ENCODE results near the gene HLX. TPM values are rescaled to one million over a fixed set of nuclear protein-coding genes. Genes with fewer than 3 reads are reported as not detected.

The HLX gene
- polyA plus RNA-seq, 1 of the 3 experiments (the other 2 are of a cell fraction), result 21.4 TPM

DNA sequence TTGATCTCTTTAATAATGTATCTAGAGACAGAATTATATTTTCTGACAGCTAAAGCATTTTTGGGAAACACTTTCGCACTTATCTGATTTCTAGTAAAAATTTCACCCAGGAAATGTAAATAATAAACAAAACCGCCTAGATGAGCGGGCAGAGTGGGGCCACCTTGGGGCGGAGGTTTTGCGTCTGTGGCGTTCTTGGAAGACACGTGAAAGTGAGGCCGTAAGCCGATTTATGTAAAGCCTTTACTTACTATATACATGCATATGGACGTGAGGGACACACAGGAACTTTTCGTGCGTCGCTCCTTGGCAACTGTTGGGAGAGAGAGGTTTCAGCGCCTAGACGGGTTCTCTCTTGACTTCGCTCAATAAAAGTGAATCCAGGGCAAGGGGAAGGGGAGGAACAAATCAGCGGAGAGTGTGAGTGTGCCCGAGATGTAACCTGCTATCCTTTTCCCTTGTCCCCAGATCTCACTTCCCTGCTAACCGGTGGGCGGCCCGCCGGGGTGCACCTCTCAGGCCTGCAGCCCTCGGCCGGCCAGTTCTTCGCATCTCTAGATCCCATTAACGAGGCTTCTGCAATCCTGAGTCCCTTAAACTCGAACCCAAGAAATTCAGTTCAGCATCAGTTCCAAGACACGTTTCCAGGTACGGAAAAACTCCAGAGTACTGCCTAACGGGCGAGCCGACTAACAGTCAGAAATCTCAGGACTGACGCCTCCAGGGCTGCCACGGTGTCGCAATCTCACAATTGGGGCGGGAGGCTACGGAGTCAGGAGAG lies 1.7 kb downstream of the HLX start:
- 91% methylated on average over 37 of the region's 37 CpGs for WGBS (ENCODE audit: low lambda C conversion rate)
- Histone ChIP-seq H3K9ac (peak overlapping the region; percentile 90), H2AFZ (ENCODE audit: low read depth) (peak overlapping the region; percentile 95; the same call in 1 of the 2 replicates), H4K20me1 (ENCODE audit: insufficient read depth) (no peaks in the 10 kb centered on the region), H3K4me2 (peak overlapping the region; percentile 97), H3K36me3 (replicated peaks in 1 of 2; ENCODE audit: control insufficient read depth in 1 of 2, insufficient read depth in 2 of 2, low read length in 1 of 2) (peaks cover 7 to 41% of the 10 kb centered on the region in 2 experiments), H3F3A (replicated peaks; ENCODE audit: insufficient read depth) (no peaks in the 10 kb centered on the region), H3K79me2 (ENCODE audit: insufficient read depth) (peaks cover 21% of the 10 kb centered on the region), H3K27me3 (ENCODE audit: insufficient read depth) (no peaks in the 10 kb centered on the region), H3K9me3 (no peaks in the 10 kb centered on the region), H3K9me2 (no peaks in the 10 kb centered on the region), H3K4me1 (ENCODE audit: control insufficient read depth in 1 of 2, insufficient read depth in 2 of 2, low read depth in 1 of 2, low read length in 1 of 2) (peaks cover 0 to 23% of the 10 kb centered on the region in 2 experiments; a peak in 2 of 4 replicates), H3K27ac (ENCODE audit: low read depth in 2 of 2, low read length in 1 of 2) (no peak overlapping the region), H3K4me3 (ENCODE audit: low read depth in 2 of 2, low read length in 1 of 2) (peak overlapping the region; percentile 83 to 92)
- peak; percentile 22 for DNase-seq
- TF ChIP-seq JUND (IDR thresholded peaks at IDR 0.05), result no peak
- no peak for TF ChIP-seq RCOR1 (IDR thresholded peaks at IDR 0.05; ENCODE audit: low read length)
- TF ChIP-seq, protein P1, sequence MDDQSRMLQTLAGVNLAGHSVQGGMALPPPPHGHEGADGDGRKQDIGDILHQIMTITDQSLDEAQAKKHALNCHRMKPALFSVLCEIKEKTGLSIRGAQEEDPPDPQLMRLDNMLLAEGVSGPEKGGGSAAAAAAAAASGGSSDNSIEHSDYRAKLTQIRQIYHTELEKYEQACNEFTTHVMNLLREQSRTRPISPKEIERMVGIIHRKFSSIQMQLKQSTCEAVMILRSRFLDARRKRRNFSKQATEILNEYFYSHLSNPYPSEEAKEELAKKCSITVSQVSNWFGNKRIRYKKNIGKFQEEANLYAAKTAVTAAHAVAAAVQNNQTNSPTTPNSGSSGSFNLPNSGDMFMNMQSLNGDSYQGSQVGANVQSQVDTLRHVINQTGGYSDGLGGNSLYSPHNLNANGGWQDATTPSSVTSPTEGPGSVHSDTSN (IDR thresholded peaks at IDR 0.05), result no peak
- no peak for TF ChIP-seq YY1 (IDR thresholded peaks at IDR 0.05; ENCODE audit: low read depth)
- TF ChIP-seq, protein P2, sequence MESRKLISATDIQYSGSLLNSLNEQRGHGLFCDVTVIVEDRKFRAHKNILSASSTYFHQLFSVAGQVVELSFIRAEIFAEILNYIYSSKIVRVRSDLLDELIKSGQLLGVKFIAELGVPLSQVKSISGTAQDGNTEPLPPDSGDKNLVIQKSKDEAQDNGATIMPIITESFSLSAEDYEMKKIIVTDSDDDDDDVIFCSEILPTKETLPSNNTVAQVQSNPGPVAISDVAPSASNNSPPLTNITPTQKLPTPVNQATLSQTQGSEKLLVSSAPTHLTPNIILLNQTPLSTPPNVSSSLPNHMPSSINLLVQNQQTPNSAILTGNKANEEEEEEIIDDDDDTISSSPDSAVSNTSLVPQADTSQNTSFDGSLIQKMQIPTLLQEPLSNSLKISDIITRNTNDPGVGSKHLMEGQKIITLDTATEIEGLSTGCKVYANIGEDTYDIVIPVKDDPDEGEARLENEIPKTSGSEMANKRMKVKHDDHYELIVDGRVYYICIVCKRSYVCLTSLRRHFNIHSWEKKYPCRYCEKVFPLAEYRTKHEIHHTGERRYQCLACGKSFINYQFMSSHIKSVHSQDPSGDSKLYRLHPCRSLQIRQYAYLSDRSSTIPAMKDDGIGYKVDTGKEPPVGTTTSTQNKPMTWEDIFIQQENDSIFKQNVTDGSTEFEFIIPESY (IDR thresholded peaks at IDR 0.05; ENCODE audit: borderline replicate concordance, low read depth), result no peak
- no peak for TF ChIP-seq POLR2AphosphoS5 (IDR thresholded peaks at IDR 0.05; ENCODE audit: low read depth, low read length)
- TF ChIP-seq ELF1 (IDR thresholded peaks at IDR 0.05), result no peak
- TF ChIP-seq NRF1 (IDR thresholded peaks at IDR 0.05; ENCODE audit: low read depth, low read length), result no peak
- ChIA-PET POLR2A (no interaction called here), CTCF (interaction anchor here (1.0 kb wide), 1 partner anchor 554 kb away, joined by 3 read pairs; no protein-coding TSS in a partner anchor)

DNA sequence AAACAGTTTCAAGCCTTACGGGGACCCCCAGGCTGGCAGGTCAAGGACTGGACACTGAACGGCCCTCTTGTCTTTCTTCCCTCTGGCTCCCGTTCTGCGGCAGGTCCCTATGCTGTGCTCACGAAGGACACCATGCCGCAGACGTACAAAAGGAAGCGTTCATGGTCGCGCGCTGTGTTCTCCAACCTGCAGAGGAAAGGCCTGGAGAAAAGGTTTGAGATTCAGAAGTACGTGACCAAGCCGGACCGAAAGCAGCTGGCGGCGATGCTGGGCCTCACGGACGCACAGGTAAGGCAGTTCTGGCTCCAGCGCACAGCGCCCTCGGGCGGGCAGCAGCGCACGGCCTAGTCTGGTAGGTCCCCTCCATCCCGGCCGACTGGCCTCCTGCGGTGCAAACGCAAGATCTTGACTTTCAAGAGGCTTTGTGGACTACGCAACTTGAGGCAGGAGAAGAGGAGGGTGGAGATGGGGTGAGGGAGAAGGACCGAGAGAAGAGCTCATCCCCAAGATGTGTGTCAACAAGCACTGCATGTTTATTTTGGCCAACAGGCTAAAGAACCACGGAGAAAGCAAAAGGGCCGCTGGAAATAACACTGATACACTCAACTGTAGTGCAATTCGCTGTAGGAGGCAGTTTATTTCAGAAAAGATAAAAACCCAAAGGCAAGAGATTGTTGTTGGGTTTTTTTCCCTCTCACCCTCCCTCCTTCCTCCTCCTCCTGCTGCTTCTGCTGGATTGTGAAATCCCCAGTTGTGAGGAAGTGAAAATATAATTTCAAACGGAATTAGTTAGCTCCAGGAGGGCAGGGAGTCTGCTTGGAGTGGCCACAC lies 3.0 kb downstream of the HLX start:
- peaks cover 0 to 23% of the 10 kb centered on the region in 2 experiments; a peak in 2 of 4 replicates for H3K4me1 ChIP-seq (ENCODE audit: control insufficient read depth in 1 of 2, insufficient read depth in 2 of 2, low read depth in 1 of 2, low read length in 1 of 2)
- POLR2A ChIA-PET, result no interaction called here
- H3K27ac ChIP-seq (ENCODE audit: low read depth in 2 of 2, low read length in 1 of 2), result no peak overlapping the region
- 90% methylated on average over 33 of the region's 34 CpGs for WGBS (ENCODE audit: low lambda C conversion rate)
- H3K4me3 ChIP-seq (ENCODE audit: low read depth in 2 of 2, low read length in 1 of 2), result no peak overlapping the region; a peak in 1 of 4 replicates
- H3K9ac ChIP-seq, result no peak overlapping the region
- peak; percentile 13 for DNase-seq
- H3K27me3 ChIP-seq (ENCODE audit: insufficient read depth), result no peaks in the 10 kb centered on the region
- CTCF ChIA-PET, result interaction anchor here (2.0 kb wide), 1 partner anchor 321 kb away, joined by 7 read pairs; no protein-coding TSS in a partner anchor
- peaks cover 7 to 46% of the 10 kb centered on the region in 2 experiments for H3K36me3 ChIP-seq (replicated peaks in 1 of 2; ENCODE audit: control insufficient read depth in 1 of 2, insufficient read depth in 2 of 2, low read length in 1 of 2)
- no peaks in the 10 kb centered on the region for H3K9me2 ChIP-seq
- H4K20me1 ChIP-seq (ENCODE audit: insufficient read depth), result no peaks in the 10 kb centered on the region
- H2AFZ ChIP-seq (ENCODE audit: low read depth), result no peak overlapping the region
- no peaks in the 10 kb centered on the region for H3K9me3 ChIP-seq
- H3K4me2 ChIP-seq, result peak overlapping the region; percentile 16; the same call in 1 of the 2 replicates
- no peaks in the 10 kb centered on the region for H3F3A ChIP-seq (replicated peaks; ENCODE audit: insufficient read depth)
- H3K79me2 ChIP-seq (ENCODE audit: insufficient read depth), result peaks cover 21% of the 10 kb centered on the region
- TF ChIP-seq RFX5 (IDR thresholded peaks at IDR 0.05; ENCODE audit: low read length) (no peak), TAF1 (IDR thresholded peaks at IDR 0.05; ENCODE audit: borderline replicate concordance, low read depth, low read length) (no peak), EZH2phosphoT487 (IDR thresholded peaks at IDR 0.05; ENCODE audit: borderline replicate concordance, low read depth) (no peak), SIN3A (IDR thresholded peaks at IDR 0.05; ENCODE audit: borderline replicate concordance, low read depth, low read length) (no peak), RXRA (IDR thresholded peaks at IDR 0.05; ENCODE audit: borderline replicate concordance, low read depth) (no peak), FOXJ3 (CRISPR knock-in tag; IDR thresholded peaks at IDR 0.05) (no peak), SMC3 (IDR thresholded peaks at IDR 0.05; ENCODE audit: low read depth, low read length) (no peak), FOXM1 (IDR thresholded peaks at IDR 0.05; ENCODE audit: low read depth) (no peak)
- TF ChIP-seq, protein P3, sequence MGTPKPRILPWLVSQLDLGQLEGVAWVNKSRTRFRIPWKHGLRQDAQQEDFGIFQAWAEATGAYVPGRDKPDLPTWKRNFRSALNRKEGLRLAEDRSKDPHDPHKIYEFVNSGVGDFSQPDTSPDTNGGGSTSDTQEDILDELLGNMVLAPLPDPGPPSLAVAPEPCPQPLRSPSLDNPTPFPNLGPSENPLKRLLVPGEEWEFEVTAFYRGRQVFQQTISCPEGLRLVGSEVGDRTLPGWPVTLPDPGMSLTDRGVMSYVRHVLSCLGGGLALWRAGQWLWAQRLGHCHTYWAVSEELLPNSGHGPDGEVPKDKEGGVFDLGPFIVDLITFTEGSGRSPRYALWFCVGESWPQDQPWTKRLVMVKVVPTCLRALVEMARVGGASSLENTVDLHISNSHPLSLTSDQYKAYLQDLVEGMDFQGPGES (IDR thresholded peaks at IDR 0.05; ENCODE audit: low read depth, low read length), result no peak
- TF ChIP-seq, protein P4, sequence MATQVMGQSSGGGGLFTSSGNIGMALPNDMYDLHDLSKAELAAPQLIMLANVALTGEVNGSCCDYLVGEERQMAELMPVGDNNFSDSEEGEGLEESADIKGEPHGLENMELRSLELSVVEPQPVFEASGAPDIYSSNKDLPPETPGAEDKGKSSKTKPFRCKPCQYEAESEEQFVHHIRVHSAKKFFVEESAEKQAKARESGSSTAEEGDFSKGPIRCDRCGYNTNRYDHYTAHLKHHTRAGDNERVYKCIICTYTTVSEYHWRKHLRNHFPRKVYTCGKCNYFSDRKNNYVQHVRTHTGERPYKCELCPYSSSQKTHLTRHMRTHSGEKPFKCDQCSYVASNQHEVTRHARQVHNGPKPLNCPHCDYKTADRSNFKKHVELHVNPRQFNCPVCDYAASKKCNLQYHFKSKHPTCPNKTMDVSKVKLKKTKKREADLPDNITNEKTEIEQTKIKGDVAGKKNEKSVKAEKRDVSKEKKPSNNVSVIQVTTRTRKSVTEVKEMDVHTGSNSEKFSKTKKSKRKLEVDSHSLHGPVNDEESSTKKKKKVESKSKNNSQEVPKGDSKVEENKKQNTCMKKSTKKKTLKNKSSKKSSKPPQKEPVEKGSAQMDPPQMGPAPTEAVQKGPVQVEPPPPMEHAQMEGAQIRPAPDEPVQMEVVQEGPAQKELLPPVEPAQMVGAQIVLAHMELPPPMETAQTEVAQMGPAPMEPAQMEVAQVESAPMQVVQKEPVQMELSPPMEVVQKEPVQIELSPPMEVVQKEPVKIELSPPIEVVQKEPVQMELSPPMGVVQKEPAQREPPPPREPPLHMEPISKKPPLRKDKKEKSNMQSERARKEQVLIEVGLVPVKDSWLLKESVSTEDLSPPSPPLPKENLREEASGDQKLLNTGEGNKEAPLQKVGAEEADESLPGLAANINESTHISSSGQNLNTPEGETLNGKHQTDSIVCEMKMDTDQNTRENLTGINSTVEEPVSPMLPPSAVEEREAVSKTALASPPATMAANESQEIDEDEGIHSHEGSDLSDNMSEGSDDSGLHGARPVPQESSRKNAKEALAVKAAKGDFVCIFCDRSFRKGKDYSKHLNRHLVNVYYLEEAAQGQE (IDR thresholded peaks at IDR 0.05; ENCODE audit: low read depth, low read length), result no peak

All from SK-N-SH (cell line).